Measurements from ENCODE around the gene PARD3. TPM values are rescaled to one million over a fixed set of nuclear protein-coding genes. Genes with fewer than 3 reads are reported as not detected.

PARD3 gene
- total and polyA plus RNA-seq, 8 donors, result 25.6 to 54.5 (median 47.8) TPM

DNA sequence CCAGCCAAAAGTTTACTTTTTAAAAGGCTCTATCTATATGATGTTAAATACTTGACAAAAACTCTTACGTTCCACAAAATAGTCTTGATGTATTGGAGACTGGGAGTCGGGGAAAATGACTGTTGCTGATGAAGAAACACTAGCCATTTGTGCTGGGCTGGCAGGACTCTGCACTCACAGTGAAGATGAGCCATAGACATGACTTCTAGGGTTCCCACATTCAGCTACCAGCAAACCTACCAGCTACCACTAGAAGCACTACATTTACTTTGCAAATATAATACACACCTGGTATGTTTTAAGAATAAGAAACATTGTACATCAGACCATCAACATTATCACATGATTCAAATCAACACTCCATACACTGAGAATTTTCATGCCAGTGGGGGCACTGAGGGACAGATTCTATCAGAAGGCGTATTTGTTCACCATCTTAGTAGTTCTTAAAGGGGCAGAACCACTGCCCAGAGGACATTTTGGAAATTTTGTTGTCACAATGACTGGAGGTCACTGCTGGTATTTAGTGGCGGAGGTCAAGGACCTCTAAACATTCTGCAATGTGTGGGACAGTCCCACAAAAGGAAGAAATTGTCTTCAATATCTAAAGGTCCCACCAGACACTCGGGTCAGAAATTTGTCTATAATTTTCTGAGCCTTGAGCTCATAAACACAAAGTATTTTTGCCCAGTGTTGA lies 52.3 kb downstream of the PARD3 start:
- TF ChIP-seq, protein P1, sequence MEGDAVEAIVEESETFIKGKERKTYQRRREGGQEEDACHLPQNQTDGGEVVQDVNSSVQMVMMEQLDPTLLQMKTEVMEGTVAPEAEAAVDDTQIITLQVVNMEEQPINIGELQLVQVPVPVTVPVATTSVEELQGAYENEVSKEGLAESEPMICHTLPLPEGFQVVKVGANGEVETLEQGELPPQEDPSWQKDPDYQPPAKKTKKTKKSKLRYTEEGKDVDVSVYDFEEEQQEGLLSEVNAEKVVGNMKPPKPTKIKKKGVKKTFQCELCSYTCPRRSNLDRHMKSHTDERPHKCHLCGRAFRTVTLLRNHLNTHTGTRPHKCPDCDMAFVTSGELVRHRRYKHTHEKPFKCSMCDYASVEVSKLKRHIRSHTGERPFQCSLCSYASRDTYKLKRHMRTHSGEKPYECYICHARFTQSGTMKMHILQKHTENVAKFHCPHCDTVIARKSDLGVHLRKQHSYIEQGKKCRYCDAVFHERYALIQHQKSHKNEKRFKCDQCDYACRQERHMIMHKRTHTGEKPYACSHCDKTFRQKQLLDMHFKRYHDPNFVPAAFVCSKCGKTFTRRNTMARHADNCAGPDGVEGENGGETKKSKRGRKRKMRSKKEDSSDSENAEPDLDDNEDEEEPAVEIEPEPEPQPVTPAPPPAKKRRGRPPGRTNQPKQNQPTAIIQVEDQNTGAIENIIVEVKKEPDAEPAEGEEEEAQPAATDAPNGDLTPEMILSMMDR (IDR thresholded peaks at IDR 0.05), result no peak
- no peak for DNase-seq
- no peaks in the 10 kb centered on the region for H3K27me3 ChIP-seq
- peaks cover 0 to 6% of the 10 kb centered on the region in 2 donors for H3K4me1 ChIP-seq
- H3K4me3 ChIP-seq, result no peak overlapping the region
- intact Hi-C loops (cut with DNase I), result no loop called here
- H3K9me3 ChIP-seq, result no peaks in the 10 kb centered on the region
- H3K27ac ChIP-seq, result no peak overlapping the region
- H3K36me3 ChIP-seq, result no peaks in the 10 kb centered on the region
- no peak for ATAC-seq

DNA sequence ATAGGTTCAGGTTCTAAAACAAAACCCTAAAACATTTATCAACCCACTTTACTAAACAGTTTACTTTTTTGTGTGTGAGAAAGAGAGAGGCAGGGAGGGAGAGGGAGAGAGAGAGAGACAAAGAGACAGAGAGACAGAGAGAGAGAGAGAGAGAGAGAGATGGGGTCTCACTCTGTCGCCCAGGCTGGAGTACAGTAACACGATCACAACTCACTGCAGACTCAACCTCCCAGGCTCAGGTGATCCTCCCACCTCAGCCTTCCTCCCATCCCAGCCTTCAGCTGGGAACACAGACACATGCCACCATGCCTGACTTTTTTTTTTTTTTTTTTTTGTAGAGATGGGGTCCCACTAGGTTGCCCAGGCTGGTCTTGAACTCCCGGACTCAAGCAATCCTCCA lies 52.9 kb downstream of the PARD3 start:
- Histone ChIP-seq H3K4me3 (no peak overlapping the region), H3K27me3 (no peaks in the 10 kb centered on the region), H3K4me1 (peaks cover 0 to 7% of the 10 kb centered on the region in 2 donors), H3K9me3 (no peaks in the 10 kb centered on the region), H3K27ac (no peak overlapping the region), H3K36me3 (no peaks in the 10 kb centered on the region)
- TF ChIP-seq, protein P1 (IDR thresholded peaks at IDR 0.05), result no peak
- no peak for ATAC-seq
- DNase-seq, result no peak
- intact Hi-C loops (cut with DNase I), result no loop called here

GRCh38 chr10:34761453-34761852 lies 53.6 kb downstream of the PARD3 start:
- Histone ChIP-seq H3K27ac (no peak overlapping the region), H3K9me3 (no peaks in the 10 kb centered on the region), H3K4me3 (no peak overlapping the region), H3K36me3 (no peaks in the 10 kb centered on the region), H3K27me3 (no peaks in the 10 kb centered on the region), H3K4me1 (peaks cover 0 to 7% of the 10 kb centered on the region in 2 donors)
- DNase-seq, result no peak
- no peak for ATAC-seq
- TF ChIP-seq, protein P1 (IDR thresholded peaks at IDR 0.05), result no peak
- intact Hi-C loops (cut with DNase I), result no loop called here

GRCh38 chr10:34760606-34761005 lies 54.5 kb downstream of the PARD3 start:
- Histone ChIP-seq H3K9me3 (no peaks in the 10 kb centered on the region), H3K27ac (no peak overlapping the region), H3K4me1 (peaks cover 0 to 7% of the 10 kb centered on the region in 2 donors), H3K27me3 (no peaks in the 10 kb centered on the region), H3K36me3 (no peaks in the 10 kb centered on the region), H3K4me3 (no peak overlapping the region)
- peak; percentile 16 for ATAC-seq
- intact Hi-C loops (cut with DNase I), result no loop called here
- no peak for DNase-seq
- TF ChIP-seq, protein P1 (IDR thresholded peaks at IDR 0.05), result no peak

- TF ChIP-seq, protein P1 (IDR thresholded peaks at IDR 0.05), result no peak
- no peak overlapping the region for H3K4me3 ChIP-seq
- no peaks in the 10 kb centered on the region for H3K27me3 ChIP-seq
- H3K4me1 ChIP-seq, result peaks cover 0 to 11% of the 10 kb centered on the region in 2 donors
- no peaks in the 10 kb centered on the region for H3K9me3 ChIP-seq
- DNase-seq (no peak), ATAC-seq (no peak)
- intact Hi-C loops (cut with DNase I), result no loop called here
- peak overlapping the region in 1 of 2 donors; percentile 44 for H3K27ac ChIP-seq
- no peaks in the 10 kb centered on the region for H3K36me3 ChIP-seq
These were observed 55.3 kb downstream of the PARD3 start for GRCh38 chr10:34759837-34760215.
